ENCODE data around the gene RHOA. TPM values are rescaled to one million over a fixed set of nuclear protein-coding genes. Genes with fewer than 3 reads are reported as not detected.

The RHOA gene
- total RNA-seq, 4 donors from 2014 or later: 534 to 619 (median 593) TPM

DNA sequence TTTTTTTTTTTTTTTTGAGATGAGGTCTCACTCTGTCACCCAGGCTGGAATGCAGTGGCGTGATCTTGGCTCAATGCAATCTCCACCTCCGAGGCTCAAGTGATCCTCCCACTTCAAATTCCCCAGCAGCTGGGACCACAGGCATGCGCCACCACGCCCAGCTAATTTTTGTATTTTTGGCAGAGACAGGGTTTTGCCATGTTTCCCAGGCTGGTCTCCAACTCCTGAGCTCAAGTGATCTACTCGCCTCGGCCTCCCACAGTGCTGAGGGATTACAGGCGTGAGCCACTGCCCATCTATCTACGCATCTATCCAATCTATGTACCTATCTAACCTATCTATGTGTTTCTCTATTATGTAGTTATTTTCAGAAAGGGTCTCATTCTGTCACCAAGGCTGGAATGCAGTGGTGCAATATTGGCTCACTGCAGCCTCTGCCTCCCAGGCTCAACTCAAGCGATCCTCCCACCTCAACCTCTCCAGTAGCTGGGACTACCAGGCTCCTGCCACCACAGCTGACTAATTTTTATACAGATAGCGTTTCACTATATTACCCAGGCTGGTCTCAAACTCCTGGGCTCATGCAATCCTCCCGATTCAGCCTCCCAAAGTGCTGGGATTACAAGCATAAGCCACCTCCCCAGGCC lies 33.4 kb downstream of the RHOA start:
- TF ChIP-seq, protein P1, sequence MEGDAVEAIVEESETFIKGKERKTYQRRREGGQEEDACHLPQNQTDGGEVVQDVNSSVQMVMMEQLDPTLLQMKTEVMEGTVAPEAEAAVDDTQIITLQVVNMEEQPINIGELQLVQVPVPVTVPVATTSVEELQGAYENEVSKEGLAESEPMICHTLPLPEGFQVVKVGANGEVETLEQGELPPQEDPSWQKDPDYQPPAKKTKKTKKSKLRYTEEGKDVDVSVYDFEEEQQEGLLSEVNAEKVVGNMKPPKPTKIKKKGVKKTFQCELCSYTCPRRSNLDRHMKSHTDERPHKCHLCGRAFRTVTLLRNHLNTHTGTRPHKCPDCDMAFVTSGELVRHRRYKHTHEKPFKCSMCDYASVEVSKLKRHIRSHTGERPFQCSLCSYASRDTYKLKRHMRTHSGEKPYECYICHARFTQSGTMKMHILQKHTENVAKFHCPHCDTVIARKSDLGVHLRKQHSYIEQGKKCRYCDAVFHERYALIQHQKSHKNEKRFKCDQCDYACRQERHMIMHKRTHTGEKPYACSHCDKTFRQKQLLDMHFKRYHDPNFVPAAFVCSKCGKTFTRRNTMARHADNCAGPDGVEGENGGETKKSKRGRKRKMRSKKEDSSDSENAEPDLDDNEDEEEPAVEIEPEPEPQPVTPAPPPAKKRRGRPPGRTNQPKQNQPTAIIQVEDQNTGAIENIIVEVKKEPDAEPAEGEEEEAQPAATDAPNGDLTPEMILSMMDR (IDR thresholded peaks at IDR 0.05; ENCODE audit: low read depth): no peak

DNA sequence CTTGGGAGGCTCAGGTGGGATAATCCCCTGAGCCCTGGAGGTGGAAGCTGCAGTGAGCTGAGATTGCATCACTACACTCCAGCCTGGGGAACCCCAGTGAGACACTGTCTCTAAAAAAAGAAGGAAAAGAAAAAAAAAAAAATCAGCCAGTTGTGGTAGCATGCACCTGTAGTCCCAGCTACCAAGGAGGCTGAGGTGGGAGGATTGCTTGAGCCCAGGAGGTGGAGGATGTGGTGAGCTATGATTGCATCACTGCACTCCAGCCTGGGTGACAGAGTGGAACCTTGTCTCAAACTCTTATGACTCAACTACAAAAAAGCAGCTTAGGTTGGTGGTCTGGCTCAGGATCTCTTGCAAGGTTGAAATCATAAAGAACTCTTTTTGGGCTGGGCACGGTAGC lies 34.3 kb downstream of the RHOA start:
- TF ChIP-seq, protein P1 (IDR thresholded peaks at IDR 0.05; ENCODE audit: low read depth): no peak

DNA sequence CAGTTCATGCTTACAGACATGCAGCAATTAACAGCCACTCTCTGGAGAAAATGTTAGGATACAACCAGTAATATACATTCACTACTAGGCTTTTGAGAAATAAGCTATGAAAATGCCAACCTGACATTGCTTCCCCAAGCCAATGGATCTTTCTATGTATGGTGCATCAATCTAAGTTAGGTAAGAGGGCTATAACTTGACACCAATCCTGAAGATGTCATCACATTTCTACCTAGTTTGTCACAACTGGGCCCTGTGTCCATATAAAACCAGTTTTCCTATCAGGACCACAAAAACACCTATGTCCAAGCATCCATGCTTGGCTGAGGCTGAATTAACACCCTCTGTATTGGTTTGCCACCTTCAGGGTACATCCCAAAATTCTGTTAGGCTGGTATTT lies 39.8 kb downstream of the RHOA start:
- TF ChIP-seq, protein P1 (IDR thresholded peaks at IDR 0.05; ENCODE audit: low read depth): no peak

DNA sequence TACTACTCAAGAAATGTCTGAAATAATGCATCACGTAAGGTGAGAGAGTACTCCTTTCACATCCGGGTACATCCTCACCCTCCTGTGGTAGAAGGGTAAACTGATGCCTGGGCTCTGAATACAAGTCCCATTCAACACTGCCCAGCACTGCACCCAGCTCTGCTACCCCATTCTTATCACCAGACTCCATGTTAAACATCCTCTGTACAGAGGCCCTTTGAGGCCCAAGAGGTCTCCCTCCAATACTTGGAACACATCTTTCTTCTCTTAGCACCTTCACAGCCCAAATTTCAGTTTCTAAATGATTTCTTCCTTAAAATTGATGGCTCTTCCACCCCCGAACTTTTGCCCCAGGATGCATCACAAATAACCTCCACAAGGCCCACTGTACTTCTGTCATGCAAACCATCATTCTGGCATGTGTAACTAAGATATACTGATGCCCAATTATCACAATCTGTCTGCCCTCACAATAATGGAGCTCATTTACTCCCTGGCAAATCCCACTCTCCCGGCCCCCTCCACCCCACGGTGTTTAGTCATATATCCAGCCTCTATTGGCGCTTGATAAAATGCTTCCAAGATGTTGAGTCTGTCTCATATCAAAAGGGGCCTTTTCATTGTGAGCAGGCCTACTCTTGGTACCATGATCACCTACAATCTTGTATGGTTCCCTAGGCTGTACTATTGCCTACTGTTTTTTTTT lies 41.0 kb downstream of the RHOA start:
- TF ChIP-seq, protein P1 (IDR thresholded peaks at IDR 0.05; ENCODE audit: low read depth): no peak

DNA sequence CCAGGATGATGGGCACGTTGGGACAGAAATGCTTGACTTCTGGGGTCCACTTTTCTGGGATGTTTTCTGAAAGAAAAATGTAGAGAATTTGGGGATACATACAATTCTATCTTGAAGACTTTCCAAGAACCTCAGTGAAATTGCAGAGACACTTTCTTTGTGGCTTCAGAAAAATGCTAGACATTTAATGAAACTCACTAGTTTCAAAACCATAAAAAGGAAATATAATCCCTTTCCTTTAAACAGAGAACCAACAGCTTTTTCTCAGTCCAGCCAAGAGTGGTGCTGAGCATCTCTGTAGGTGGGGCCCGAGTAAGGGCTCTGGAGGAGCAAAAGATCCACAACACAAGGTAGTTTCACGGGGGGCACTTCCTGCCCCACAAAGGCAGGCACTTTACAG lies 49.2 kb downstream of the RHOA start:
- TF ChIP-seq, protein P1 (IDR thresholded peaks at IDR 0.05; ENCODE audit: low read depth): no peak

DNA sequence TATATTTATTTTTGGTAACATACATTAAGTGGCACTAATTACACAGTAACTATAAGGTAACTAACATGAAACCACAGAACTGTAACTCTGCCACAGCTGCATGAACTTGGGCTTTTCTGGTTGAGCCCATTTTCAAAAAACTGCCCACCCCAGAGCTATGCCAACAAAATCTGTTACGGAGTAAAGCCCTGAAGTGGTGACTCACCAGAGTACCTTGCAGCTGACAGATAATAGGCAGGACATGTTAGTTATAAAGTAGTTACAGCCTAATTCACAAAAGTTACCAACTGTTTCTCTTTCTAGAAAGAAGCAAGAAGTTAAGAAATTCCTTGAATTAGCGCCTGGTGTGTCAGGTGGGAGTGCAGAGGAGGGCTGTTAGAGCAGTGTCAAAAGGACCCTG lies 52.2 kb downstream of the RHOA start:
- TF ChIP-seq, protein P1 (IDR thresholded peaks at IDR 0.05; ENCODE audit: low read depth): no peak

DNA sequence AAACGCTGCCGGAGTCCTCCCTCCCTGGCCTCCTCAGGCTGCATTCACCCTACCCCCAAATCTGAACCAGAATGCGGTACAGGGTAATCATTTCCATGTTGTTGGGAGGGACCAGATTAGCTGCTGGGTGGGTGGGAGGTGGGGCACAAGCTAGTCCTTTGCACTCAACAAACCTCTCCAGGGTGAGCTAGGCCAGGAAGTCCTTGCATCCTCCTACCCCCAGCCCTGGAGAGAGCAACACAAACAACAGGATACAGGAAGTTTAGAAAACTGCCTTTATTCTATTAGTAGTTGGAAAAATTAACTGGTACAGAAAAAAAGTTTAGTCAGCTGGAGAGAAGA lies 52.9 kb downstream of the RHOA start:
- TF ChIP-seq, protein P1 (IDR thresholded peaks at IDR 0.05; ENCODE audit: low read depth): no peak

Data from subcutaneous adipose tissue (tissue), 4 donors.